Stimulated activated CD4-positive, alpha-beta T cell treated with anti-CD3 and anti-CD28 coated beads, TNF-alpha, amount 100 ng/mL, for 4 hours (primary cell): ENCODE measurements around the gene STPG2.
"Not testable (repeated sequence)": the region's sequence is repeated elsewhere in the genome, so short reads cannot be mapped to it uniquely, and the experiment has no call there.

Experiments used
- DNase-seq, 3 experiments: peaks; one replicate each; pipeline ENCODE4 v3.0.0-alpha.2; 2020; ENCODE audit warnings: low read depth in 3 of 3

The STPG2 gene

GRCh38 chr4:97639961-97640360, 503.3 kb downstream of the STPG2 start:
- no peak for DNase-seq

- not testable (repeated sequence) for DNase-seq
These were observed 509.4 kb downstream of the STPG2 start for GRCh38 chr4:97633831-97634230.

- DNase-seq: no peak
These were observed 515.5 kb downstream of the STPG2 start for GRCh38 chr4:97627750-97628149.

GRCh38 chr4:97624204-97624603, 519.1 kb downstream of the STPG2 start:
- DNase-seq: no peak

- no peak for DNase-seq
These were observed 537.3 kb downstream of the STPG2 start for GRCh38 chr4:97605932-97606331.

GRCh38 chr4:97593248-97593647, 550.0 kb downstream of the STPG2 start:
- no peak for DNase-seq

- DNase-seq: no peak
These were observed 553.0 kb downstream of the STPG2 start for GRCh38 chr4:97590266-97590665.

- DNase-seq: no peak
These were observed 553.6 kb downstream of the STPG2 start for GRCh38 chr4:97589481-97590196.

- DNase-seq: no peak
These were observed 555.4 kb downstream of the STPG2 start for GRCh38 chr4:97587912-97588311.

GRCh38 chr4:97585274-97585673, 558.0 kb downstream of the STPG2 start:
- no peak for DNase-seq

GRCh38 chr4:97582890-97583289, 560.4 kb downstream of the STPG2 start:
- no peak for DNase-seq

- no peak for DNase-seq
These were observed 566.3 kb downstream of the STPG2 start for GRCh38 chr4:97577004-97577403.

GRCh38 chr4:97560009-97560408, 583.3 kb downstream of the STPG2 start:
- DNase-seq: no peak

GRCh38 chr4:97558204-97558778, 585.0 kb downstream of the STPG2 start:
- no peak for DNase-seq

GRCh38 chr4:97550637-97551036, 592.6 kb downstream of the STPG2 start:
- DNase-seq: not testable (repeated sequence)

- DNase-seq: no peak
These were observed 594.2 kb downstream of the STPG2 start for GRCh38 chr4:97548943-97549583.

GRCh38 chr4:97548186-97548585, 595.1 kb downstream of the STPG2 start:
- no peak for DNase-seq

- no peak for DNase-seq
These were observed 611.9 kb downstream of the STPG2 start for GRCh38 chr4:97531351-97531750.

- no peak for DNase-seq
These were observed 612.6 kb downstream of the STPG2 start for GRCh38 chr4:97530676-97531075.

GRCh38 chr4:97525236-97525635, 618.0 kb downstream of the STPG2 start:
- no peak for DNase-seq

GRCh38 chr4:97517939-97518338, 625.3 kb downstream of the STPG2 start:
- no peak for DNase-seq

GRCh38 chr4:97513917-97514316, 629.4 kb downstream of the STPG2 start:
- DNase-seq: no peak
